ENCODE measurements around the gene CTBP2.

- no peak for TF ChIP-seq CTCF (IDR thresholded peaks at IDR 0.05)
- no peak for TF ChIP-seq POLR2A (IDR thresholded peaks at IDR 0.05)
Observed at GRCh38 chr10:125002047-125002422, 158.3 kb downstream of the CTBP2 start.
